ENCODE results near the gene TNKS2. TPM values are rescaled to one million over a fixed set of nuclear protein-coding genes. Genes with fewer than 3 reads are reported as not detected.

TNKS2 gene
- total RNA-seq, 1 experiment from 2014 or later = 25.4 TPM

GRCh38 chr10:91884536-91884935 is 86.3 kb downstream of the TNKS2 start:
- POLR2A ChIA-PET (ENCODE audit: unreplicated experiment) = interaction anchor here (0.7 kb wide), 2 partner anchors 15 to 31 kb away, joined by 3 read pairs; no protein-coding TSS in a partner anchor
- no peaks in the 10 kb centered on the region for H3K36me3 ChIP-seq (ENCODE audit: low read depth)
- no peak overlapping the region for H3K27ac ChIP-seq
- H2AFZ ChIP-seq = no peak overlapping the region
- DNase-seq = no peak
- intact Hi-C loops (cut with micrococcal nuclease; ENCODE audit: unreplicated experiment) = no loop called here
- H3K4me1 ChIP-seq (replicated peaks; ENCODE audit: insufficient read depth) = peaks cover 15% of the 10 kb centered on the region; the same call in 1 of the 2 replicates
- CTCF ChIA-PET = no interaction called here
- no peaks in the 10 kb centered on the region for H3F3A ChIP-seq (ENCODE audit: insufficient read depth, low read depth)
- no peaks in the 10 kb centered on the region for H3K27me3 ChIP-seq (ENCODE audit: insufficient read depth, low read depth)
- TF ChIP-seq, protein P1, sequence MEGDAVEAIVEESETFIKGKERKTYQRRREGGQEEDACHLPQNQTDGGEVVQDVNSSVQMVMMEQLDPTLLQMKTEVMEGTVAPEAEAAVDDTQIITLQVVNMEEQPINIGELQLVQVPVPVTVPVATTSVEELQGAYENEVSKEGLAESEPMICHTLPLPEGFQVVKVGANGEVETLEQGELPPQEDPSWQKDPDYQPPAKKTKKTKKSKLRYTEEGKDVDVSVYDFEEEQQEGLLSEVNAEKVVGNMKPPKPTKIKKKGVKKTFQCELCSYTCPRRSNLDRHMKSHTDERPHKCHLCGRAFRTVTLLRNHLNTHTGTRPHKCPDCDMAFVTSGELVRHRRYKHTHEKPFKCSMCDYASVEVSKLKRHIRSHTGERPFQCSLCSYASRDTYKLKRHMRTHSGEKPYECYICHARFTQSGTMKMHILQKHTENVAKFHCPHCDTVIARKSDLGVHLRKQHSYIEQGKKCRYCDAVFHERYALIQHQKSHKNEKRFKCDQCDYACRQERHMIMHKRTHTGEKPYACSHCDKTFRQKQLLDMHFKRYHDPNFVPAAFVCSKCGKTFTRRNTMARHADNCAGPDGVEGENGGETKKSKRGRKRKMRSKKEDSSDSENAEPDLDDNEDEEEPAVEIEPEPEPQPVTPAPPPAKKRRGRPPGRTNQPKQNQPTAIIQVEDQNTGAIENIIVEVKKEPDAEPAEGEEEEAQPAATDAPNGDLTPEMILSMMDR (conservative IDR thresholded peaks at IDR 0.05) = no peak
- TF ChIP-seq EZH2 (IDR thresholded peaks at IDR 0.05; ENCODE audit: low read depth) = no peak
- H3K9me3 ChIP-seq (ENCODE audit: insufficient read depth, low read depth) = no peaks in the 10 kb centered on the region
- H3K4me3 ChIP-seq = no peak overlapping the region
- BruUV-seq (replicated peaks) = no TSS peak
- H3K9me2 ChIP-seq (ENCODE audit: insufficient read depth) = no peaks in the 10 kb centered on the region
- no peaks in the 10 kb centered on the region for H3K79me2 ChIP-seq (ENCODE audit: low read depth)
- no peak overlapping the region for H3K4me2 ChIP-seq
- H4K20me1 ChIP-seq (ENCODE audit: insufficient read depth) = no peaks in the 10 kb centered on the region

GRCh38 chr10:91885362-91886079 is 87.3 kb downstream of the TNKS2 start:
- intact Hi-C loops (cut with micrococcal nuclease; ENCODE audit: unreplicated experiment) = no loop called here
- POLR2A ChIA-PET (ENCODE audit: unreplicated experiment) = no interaction called here
- Histone ChIP-seq H3K4me1 (replicated peaks; ENCODE audit: insufficient read depth) (peaks cover 8% of the 10 kb centered on the region; the same call in 1 of the 2 replicates), H3F3A (ENCODE audit: insufficient read depth, low read depth) (0 out of 2 replicates have a peak, but pooled peaks cover under 1% of the 10 kb centered on the region), H3K79me2 (ENCODE audit: low read depth) (no peaks in the 10 kb centered on the region), H3K9me3 (ENCODE audit: insufficient read depth, low read depth) (no peaks in the 10 kb centered on the region), H3K36me3 (ENCODE audit: low read depth) (no peaks in the 10 kb centered on the region), H3K4me3 (no peak overlapping the region), H3K27me3 (ENCODE audit: insufficient read depth, low read depth) (no peaks in the 10 kb centered on the region), H4K20me1 (ENCODE audit: insufficient read depth) (no peaks in the 10 kb centered on the region), H3K27ac (no peak overlapping the region), H3K9me2 (ENCODE audit: insufficient read depth) (no peaks in the 10 kb centered on the region), H3K4me2 (no peak overlapping the region), H2AFZ (no peak overlapping the region)
- CTCF ChIA-PET = no interaction called here
- DNase-seq = no peak
- BruUV-seq (replicated peaks) = no TSS peak
- TF ChIP-seq EZH2 (IDR thresholded peaks at IDR 0.05; ENCODE audit: low read depth) = no peak
- TF ChIP-seq, protein P1 (conservative IDR thresholded peaks at IDR 0.05) = no peak

GRCh38 chr10:91886954-91887271 is 88.7 kb downstream of the TNKS2 start:
- Histone ChIP-seq H3K79me2 (ENCODE audit: low read depth) (no peaks in the 10 kb centered on the region), H3F3A (ENCODE audit: insufficient read depth, low read depth) (peaks cover 10% of the 10 kb centered on the region; the same call in 1 of the 2 replicates), H3K4me3 (peak overlapping the region; percentile 47; the same call in 1 of the 2 replicates), H3K9me2 (ENCODE audit: insufficient read depth) (no peaks in the 10 kb centered on the region), H4K20me1 (ENCODE audit: insufficient read depth) (no peaks in the 10 kb centered on the region), H3K36me3 (ENCODE audit: low read depth) (no peaks in the 10 kb centered on the region), H3K9me3 (ENCODE audit: insufficient read depth, low read depth) (no peaks in the 10 kb centered on the region), H3K27ac (no peak overlapping the region), H3K4me2 (peak overlapping the region; percentile 76), H3K4me1 (replicated peaks; ENCODE audit: insufficient read depth) (peaks cover 13% of the 10 kb centered on the region; the same call in 1 of the 2 replicates), H2AFZ (peak overlapping the region; percentile 70), H3K27me3 (ENCODE audit: insufficient read depth, low read depth) (no peaks in the 10 kb centered on the region)
- BruUV-seq (replicated peaks) = no TSS peak
- ChIA-PET POLR2A (ENCODE audit: unreplicated experiment) (interaction anchor here (0.7 kb wide), 1 partner anchor 22 kb away, joined by 4 read pairs; no protein-coding TSS in a partner anchor), CTCF (no interaction called here)
- no peak for DNase-seq
- intact Hi-C loops (cut with micrococcal nuclease; ENCODE audit: unreplicated experiment) = no loop called here
- no peak for TF ChIP-seq EZH2 (IDR thresholded peaks at IDR 0.05; ENCODE audit: low read depth)
- TF ChIP-seq, protein P1 (conservative IDR thresholded peaks at IDR 0.05) = no peak
